Measurements from ENCODE around the gene NHSL1.

- TF ChIP-seq CTCF (IDR thresholded peaks at IDR 0.05; ENCODE audit: insufficient read depth, low read depth, low read length) (no peak), EZH2 (IDR thresholded peaks at IDR 0.05; ENCODE audit: insufficient read depth, low read length) (no peak)
Measured at GRCh38 chr6:138468320-138469015, 30.8 kb downstream of the NHSL1 start.

Measured in astrocyte (in vitro differentiated cells and primary cell).